NCI-H2227 (cell line): ENCODE measurements around the gene TCAF2.
"Not testable (repeated sequence)": the region's sequence is repeated elsewhere in the genome, so short reads cannot be mapped to it uniquely, and the experiment has no call there.

Experiments
- DNase-seq: peaks from one replicate; lab custom pipeline; 2025; ENCODE audit not compliant: unreplicated experiment; lab: John Stamatoyannopoulos, UW

The TCAF2 gene

GRCh38 chr7:143620646-143621045, at the start of gene TCAF2:
Gene TCAF2, plus strand, starts transcription at chr7:143620974.
- not testable (repeated sequence) for DNase-seq

DNA sequence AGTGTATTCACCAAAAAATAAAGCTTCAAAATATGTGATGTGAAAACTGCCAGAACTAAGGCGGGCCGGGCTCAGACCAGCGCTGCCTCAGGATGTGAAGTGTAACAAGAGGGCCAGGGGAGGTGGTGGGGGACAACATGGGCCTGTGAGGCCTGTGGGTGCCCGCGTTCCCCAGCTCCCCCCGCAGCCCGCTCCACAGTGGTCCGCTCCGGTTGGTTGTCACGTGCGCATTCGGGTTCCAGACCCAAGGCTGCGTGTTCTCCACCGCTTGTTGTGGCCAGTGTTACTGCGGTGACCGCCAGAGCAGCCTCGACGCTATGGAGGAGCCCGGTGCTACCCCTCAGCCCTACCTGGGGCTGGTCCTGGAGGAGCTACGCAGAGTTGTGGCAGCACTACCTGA, 49.3 kb upstream of the TCAF2 start, which contains the start of gene CTAGE15:
CTAGE15 (plus strand) TSS at position 301 of the 400 bp plus-strand sequence; CDS start at position 318, 17 bp downstream.
- DNase-seq = not testable (repeated sequence)

DNA sequence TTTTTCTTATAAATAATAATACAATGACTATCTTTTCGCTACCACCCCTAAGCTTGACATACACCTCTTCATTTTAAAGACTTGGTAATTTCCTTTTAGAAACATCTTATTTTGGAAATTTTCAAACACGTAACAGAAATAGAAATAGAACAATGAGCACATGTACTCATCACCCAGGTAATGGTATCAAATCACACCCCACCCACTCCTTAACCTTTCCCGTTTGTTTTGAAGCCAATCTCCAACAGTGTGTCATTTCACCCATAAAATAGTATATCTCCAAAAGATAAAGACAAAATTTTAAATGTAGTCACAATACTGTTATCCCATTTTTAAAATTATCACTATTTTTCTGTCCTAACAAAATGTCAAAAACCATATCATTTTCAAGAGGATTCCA, 32.6 kb upstream of the TCAF2 start:
- DNase-seq = not testable (repeated sequence)

- DNase-seq = not testable (repeated sequence)
Measured at GRCh38 chr7:143589897-143590296, 30.9 kb upstream of the TCAF2 start.

DNA sequence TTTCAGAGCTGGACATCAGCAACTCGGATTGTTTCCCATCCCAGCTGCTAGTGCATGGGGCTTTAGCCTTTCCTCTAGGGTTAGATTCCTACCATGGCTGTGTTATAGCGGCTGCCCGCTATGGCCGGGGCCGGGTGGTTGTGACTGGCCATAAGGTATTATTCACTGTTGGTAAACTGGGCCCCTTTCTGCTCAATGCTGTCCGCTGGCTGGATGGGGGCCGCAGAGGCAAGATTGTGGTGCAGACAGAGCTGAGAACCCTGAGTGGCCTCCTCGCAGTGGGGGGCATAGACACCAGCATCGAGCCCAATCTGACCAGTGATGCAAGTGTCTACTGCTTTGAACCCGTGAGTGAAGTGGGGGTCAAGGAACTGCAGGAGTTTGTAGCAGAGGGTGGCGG, 22.7 kb upstream of the TCAF2 start:
- DNase-seq = not testable (repeated sequence)

DNA sequence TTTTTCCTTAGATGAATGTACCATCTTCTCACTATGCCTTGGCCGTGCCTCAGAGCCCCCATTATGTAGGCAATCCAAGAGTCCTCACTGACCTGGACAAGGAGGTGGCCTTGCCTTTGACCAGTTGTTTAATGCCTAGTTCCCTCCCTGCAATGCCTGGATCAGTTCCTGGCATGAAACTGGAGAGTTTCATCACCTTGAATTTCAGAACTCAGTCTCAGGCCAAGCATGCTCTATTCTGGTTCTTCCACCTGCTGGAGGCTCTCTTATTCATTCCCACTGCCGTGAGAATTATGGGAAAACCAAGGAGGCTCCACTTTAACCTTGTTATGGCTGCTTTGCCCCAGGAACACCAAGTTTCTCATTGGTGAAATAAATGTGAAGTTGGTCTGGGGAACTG, 17.2 kb upstream of the TCAF2 start:
- DNase-seq = not testable (repeated sequence)

GRCh38 chr7:143606088-143606487, 14.7 kb upstream of the TCAF2 start:
- not testable (repeated sequence) for DNase-seq

DNA sequence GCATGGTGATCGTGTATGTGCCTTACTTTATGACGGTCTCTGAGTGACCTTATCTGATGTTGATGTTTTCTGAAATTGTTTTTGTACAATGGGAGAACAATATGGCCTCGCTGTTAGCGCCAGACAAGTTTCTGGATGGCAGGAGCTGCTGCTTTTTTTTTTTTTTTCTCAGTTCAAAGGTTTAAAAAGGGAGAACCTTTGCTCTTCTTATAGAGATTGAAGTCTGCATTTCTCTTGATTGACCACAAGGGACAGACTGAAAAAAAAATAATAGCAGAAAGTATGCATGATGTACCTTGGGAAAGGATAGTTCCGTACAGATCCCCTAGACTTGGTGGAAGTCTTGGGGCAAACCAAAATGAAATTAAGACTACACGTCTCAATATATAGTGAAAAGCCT, 5.2 kb upstream of the TCAF2 start:
- not testable (repeated sequence) for DNase-seq

DNA sequence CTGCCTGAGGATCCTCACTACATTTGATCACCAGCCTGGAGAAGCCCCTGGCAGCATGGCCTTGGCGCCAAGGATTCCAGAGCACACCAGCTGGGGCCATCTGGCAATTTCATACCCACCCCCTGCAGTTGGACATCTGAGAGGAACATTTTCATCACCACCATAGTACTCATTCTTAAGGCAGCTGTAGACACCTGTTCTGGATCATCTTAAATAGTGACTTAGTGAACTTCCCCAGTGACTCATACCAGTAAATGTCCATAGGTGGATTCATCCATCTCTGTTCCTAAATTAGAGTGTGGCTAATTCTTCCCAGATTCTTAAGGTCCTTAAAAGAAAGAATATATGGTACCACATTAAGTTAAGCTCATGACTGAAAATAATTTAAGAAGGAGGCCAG, 3.6 kb upstream of the TCAF2 start:
- not testable (repeated sequence) for DNase-seq

DNA sequence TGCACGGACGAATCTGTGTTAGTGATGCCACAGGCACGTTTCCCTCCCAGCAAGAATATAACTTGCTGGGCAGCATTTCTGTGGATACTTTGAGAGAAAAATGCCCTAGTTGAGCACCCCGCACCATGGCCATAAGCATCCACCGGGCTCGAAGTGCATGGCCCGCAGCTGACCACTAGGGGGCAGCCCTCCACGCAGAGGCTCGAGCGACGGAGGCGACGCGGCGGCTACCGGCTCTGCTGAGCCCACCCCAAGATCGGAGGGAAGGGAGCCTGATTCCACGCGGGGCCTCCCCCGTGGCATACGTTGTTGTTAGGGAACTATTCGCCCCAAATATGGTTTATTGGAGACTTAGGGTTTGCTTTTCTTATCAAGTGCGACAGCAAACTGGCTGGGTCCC, 716 bp upstream of the TCAF2 start:
- DNase-seq = not testable (repeated sequence)

DNA sequence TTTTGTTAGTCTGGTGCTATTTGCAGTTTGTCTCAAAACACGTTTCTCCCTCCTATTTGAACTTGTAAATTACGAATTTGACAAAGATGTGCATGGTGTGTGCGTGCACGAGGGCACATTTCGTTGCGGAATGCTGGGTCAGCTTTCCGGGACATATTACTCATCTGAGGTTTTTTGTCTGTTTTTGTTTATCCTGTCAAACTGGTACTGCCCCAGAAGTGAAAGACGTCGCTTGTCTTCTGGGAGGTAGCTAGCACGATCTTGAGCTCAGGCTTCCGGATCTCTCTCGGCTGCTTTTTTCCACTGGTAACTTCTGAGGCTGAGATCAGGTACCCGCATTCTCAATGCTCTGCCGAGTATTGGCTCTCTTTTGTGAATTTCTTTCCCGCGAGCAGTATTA, 401 bp downstream of the TCAF2 start:
- not testable (repeated sequence) for DNase-seq

- not testable (repeated sequence) for DNase-seq
Measured at GRCh38 chr7:143622130-143622529, 1.4 kb downstream of the TCAF2 start.

GRCh38 chr7:143630653-143631052, 9.9 kb downstream of the TCAF2 start:
- DNase-seq = not testable (repeated sequence)

GRCh38 chr7:143632506-143632905, 11.7 kb downstream of the TCAF2 start:
- not testable (repeated sequence) for DNase-seq

- DNase-seq = not testable (repeated sequence)
Measured at GRCh38 chr7:143633013-143633618, 12.3 kb downstream of the TCAF2 start.

DNA sequence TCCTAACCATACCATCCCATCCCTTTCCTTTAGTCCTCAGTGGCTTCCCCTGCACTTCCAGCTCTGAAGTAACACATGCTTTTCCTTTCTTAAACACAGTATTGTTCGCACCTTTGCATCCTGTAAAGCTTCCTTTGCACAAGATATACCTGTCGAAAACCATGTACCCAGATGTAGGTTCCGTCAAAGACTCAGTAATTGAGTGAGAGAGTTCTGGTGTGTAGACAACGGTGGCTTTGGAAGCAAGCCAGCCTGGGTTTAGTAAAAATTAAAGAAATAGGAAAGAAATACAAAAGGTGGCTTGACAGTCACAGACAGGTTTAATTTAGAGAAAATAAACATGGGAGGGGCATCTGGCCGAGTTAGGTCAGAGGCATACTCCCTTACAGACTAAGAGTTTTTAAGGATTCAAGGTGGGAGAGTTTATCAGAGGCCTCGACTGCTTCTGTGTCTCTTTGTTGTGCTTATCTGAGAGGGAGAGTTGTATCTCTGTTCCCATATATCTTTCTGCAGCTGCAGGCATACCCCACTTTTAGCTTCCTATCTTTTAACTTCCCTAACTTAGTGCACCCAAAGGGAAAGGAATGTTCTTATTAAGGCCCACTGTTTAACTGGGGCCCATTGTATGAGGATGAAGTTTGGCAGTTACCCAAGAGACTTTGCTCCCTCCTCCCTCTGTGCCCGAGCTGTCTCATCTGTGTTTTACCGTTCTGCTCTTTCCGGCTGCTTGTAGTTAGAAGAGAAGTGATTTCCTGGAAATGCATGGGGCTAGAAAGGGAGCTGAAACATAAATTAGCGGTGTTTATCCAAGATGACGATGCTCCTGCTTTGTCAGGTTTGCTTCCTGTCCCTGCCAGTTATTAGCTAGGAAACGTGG, 14.8 kb downstream of the TCAF2 start:
- DNase-seq = not testable (repeated sequence)

GRCh38 chr7:143639372-143639771, 18.6 kb downstream of the TCAF2 start:
- not testable (repeated sequence) for DNase-seq

DNA sequence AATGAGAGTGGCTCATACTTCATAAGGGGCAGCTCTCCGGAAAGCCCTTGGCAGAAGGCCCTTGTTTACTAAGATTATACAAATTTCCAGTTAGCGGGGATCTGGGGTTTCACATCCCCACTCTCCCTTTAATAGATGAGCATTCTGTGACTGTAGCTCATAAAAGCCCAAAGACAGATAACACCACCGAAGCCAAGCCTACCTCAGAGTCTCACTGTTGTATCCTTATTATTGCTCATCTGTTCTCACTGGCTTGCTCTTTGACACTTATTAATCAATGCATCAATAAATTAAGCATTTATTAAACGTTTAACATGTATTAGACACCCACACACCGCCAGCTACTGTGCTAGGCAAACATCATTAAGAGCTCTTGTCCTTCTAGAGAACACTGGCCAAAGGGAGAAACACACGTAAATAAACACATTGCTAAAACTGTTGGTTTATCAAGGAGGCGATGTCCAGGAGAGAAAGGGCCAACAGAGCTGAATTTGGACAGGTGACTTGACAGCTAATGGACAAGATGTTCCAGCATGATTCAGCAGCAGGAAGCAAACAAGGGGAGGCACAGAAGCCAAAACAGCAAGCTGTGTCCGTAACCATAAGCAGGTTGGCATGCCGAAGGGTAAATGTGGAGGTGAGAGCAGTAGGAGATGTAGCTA, 19.9 kb downstream of the TCAF2 start:
- DNase-seq = not testable (repeated sequence)

DNA sequence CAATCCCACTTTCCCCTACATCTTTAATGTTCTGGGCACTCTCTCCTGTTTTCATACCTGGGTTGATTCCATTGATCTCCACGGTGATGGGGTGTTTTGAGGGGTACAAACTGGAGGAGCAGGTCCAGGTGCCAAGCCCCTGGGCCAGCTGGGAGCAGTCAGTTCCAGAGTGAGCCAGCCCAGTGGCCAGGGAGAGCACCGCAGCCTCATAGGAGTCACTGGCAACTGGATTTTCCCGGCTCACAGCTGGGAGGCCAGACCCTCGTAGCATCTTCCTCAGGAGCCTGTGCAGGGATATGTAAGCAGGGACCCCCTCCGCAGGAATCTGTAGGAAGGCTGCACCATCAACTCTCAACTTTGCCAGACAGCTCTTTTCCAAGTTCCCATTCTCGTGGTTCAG, 25.8 kb downstream of the TCAF2 start:
- DNase-seq = not testable (repeated sequence)

DNA sequence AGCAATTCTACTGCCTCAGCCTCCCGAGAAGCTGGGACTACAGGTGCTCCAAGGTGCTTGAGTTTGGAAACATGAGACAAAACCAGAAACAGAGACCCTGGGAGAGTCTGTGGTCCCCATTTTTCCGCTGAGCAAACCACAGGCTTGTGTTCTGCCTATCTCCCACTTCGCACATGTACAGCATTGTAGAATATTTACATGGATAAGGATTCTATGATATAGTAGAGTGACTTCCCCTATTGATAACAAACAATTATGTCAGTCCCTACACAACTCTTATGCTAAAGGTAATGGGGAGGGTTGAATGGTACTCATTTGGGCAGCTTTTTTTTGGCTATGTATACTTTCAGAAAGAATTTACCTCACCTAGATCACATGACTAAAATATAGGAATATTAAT, 29.1 kb downstream of the TCAF2 start:
- DNase-seq = not testable (repeated sequence)

GRCh38 chr7:143650447-143650846, 29.7 kb downstream of the TCAF2 start:
- DNase-seq = not testable (repeated sequence)
